ENCODE results near the gene ATXN10.

DNA sequence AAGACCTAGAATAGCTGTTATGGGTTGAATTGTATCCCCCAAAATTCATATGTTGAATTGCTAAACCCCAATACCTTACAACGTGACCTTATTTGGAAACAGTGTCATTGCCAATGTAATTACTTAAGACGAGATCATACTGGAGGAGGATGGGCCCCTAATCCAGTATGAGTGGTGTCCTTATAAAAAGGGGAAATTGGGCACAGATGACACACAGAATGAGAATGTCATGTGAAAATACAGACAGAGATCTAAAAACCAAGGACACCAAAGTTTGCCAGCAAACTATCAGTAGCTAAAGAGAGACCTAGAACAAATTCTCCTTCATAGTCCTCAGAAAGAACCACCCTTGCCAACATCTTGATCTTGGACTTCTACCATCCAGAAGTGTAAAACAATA lies 127.7 kb downstream of the ATXN10 start:
- TF ChIP-seq, protein P1, sequence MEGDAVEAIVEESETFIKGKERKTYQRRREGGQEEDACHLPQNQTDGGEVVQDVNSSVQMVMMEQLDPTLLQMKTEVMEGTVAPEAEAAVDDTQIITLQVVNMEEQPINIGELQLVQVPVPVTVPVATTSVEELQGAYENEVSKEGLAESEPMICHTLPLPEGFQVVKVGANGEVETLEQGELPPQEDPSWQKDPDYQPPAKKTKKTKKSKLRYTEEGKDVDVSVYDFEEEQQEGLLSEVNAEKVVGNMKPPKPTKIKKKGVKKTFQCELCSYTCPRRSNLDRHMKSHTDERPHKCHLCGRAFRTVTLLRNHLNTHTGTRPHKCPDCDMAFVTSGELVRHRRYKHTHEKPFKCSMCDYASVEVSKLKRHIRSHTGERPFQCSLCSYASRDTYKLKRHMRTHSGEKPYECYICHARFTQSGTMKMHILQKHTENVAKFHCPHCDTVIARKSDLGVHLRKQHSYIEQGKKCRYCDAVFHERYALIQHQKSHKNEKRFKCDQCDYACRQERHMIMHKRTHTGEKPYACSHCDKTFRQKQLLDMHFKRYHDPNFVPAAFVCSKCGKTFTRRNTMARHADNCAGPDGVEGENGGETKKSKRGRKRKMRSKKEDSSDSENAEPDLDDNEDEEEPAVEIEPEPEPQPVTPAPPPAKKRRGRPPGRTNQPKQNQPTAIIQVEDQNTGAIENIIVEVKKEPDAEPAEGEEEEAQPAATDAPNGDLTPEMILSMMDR (conservative IDR thresholded peaks at IDR 0.05) = no peak
- no peak for TF ChIP-seq ZFX (IDR thresholded peaks at IDR 0.05)
